Brain pericyte (primary cell): ENCODE measurements around the gene ARL4D.

Experiments
- DNase-seq: peaks from one replicate; pipeline ENCODE4 v3.0.0-alpha.2; 2012; ENCODE audit warnings: low read depth, low spot score

Gene ARL4D

DNA sequence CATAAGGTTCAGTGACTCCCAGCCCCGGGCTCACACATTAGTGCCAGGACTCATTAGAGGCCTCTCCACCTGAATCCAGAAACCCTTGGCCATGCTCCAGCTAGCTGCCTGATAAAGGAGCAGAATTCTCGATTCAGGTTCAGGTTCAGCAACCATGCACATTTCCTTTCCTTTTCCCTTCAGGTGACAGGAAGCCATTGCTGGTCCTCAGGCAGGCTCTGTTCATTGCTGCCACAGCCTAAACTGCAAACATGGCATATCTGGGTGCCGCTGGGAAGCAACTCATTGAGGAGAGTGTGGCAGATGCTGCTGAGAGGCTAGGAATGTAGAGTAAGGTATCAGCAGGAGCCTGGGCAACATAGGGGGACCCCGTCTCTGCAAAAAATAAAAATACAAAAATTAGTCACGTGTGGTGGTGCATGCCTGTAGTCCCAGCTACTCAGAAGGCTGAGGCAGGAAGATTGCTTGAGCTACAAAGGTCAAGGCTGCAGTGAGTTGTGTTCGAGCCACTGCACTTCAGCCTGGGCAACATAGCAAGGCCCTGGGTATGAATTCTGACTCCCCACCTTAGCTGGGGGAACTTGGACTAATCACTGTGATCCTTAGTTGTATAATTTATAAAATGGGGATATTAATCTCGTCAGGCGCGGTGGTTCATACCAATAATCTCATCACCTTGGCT, 28.7 kb downstream of the ARL4D start:
- no peak for DNase-seq

- DNase-seq, result no peak
Measured at GRCh38 chr17:43428524-43428923, 29.7 kb downstream of the ARL4D start.

DNA sequence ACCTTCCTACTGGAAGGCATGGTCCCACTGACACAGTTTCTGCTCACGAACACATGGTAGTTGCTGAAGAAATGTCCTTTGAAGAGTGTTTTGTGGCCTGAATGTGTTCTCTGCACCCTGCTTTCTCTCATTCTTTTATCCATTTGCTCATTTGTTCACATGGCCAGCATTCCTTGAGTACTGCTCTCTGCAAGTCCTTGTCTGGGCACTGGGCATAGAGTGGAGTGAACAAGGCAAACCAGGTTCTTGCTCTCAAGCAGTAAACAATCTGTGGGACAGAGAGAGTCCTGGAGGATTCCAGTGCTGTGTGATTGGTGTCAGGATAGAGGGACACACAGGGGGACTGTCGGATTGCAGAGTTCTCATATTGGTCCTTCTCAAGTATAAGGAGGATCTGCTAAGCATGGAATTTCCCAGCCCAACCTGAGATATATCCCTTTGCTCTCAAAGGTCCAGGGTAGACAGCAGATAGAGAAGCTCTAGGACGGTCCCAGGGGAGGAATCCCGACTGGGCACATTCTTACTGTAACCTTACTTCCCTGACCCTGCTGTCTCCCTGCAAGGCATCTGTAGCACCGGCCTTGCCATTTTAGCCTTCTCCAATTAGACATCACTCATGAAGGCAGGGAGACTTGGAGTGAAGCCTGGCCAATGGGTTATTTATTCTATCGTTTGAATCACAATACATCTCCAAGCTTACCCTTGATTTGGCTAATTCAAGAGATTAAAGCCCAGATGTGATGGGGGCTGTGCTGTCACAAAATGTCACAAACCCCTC, 32.3 kb downstream of the ARL4D start:
- DNase-seq, result no peak

GRCh38 chr17:43431714-43432523, 33.1 kb downstream of the ARL4D start:
- DNase-seq, result no peak

GRCh38 chr17:43434902-43435319, 36.1 kb downstream of the ARL4D start:
- DNase-seq, result no peak

GRCh38 chr17:43437756-43438155, 39.0 kb downstream of the ARL4D start:
- no peak for DNase-seq

- no peak for DNase-seq
Measured at GRCh38 chr17:43438626-43439025, 39.8 kb downstream of the ARL4D start.

DNA sequence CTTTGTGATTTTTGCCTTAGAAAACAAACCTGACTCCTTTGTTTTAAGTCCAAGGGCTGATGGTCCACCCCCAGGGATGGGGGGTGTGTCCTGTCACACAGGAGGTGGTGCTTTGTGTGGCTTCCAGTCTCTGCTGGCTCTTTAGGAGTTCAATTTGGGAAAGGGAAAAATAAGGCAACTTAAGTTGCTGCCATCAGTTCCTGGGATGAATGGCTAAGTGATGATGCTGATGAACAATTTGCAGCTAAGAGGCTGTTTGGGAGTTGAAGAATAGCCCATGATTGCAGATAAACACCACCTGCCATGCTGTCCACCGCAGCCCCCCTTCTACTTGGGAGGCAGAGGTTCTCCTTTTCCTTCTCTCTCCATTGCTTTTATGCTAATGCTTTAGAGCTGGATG, 40.2 kb downstream of the ARL4D start:
- no peak for DNase-seq

DNA sequence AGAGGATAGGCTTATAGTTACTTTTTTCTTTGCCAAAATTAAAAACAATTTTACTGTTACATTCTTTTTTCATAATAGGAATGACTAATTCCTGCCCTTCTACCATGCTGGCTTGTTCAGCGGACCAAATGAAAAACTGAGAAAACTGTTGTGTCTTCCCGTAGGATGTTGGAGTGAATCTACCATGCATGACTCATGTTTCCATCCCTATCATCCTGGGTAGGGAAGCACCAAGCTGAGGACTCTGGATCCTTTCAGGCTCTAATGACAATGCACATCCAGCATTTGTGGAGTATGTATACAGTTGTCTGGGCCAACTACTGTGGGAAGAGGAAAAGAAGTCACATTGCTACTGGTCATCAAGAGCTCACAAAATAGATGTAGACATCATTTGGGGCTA, 43.9 kb downstream of the ARL4D start:
- no peak for DNase-seq

GRCh38 chr17:43443381-43443780, 44.6 kb downstream of the ARL4D start:
- no peak for DNase-seq

DNA sequence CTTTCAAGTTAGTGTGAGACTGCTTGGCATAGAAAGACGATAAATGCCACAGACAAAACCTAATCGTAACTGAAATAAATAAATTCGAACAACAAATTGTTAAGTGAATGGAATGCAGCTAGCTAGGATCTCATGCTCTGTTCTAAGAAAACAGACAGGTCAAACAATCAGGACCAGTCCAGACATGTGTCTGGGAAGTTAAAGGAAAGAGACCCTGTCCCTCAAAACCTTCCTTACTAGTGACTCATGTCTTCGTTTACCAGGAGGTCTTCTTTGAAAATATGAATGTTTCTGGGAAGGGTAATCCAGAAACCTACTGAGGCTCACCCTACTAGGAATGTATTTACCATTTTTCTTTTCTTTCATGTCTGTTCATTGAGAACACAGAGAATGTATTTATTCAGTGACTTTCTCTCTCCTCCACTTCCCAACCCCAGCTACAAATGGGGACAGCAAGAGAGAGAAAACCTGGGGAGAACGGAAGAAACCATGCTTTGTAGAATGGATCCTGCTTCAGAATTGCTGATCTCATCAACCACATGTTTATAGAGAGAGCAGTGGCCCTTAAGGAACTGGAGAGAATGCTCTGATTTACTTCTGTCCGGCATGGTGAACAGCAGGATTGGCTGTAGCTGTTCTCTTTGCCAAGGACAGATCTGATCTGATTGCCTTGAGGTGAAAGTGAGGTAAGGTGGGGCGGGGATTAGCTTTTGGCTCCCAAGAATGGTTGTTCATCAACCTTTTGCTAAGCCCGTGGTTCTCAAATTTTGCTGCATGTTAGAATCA, 45.6 kb downstream of the ARL4D start:
- DNase-seq, result no peak

GRCh38 chr17:43445009-43445589, 46.3 kb downstream of the ARL4D start:
- DNase-seq, result no peak

DNA sequence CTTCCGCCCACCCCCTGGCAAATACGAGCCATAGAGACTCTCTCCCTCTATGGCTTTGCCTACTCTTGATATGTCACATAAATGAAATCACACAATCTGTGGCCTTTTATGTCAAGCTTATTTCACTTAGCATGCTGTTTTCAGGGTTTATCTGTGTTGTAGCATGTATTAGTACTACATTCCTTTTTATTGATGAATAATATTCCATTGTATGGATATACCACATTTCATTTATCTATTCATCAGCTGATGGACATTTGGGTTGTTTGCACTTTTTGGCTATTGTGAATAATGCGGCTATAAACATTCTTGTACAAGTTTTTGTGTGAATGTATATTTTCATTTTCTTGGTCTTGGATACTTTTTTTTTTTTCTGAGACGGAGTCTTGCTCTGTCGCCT, 48.0 kb downstream of the ARL4D start:
- DNase-seq, result no peak

GRCh38 chr17:43448720-43449469, 50.1 kb downstream of the ARL4D start:
- no peak for DNase-seq

GRCh38 chr17:43449470-43450248, 50.9 kb downstream of the ARL4D start:
- DNase-seq, result no peak
